B cell (primary cell): ENCODE measurements around the gene SWAP70. TPM values are rescaled to one million over a fixed set of nuclear protein-coding genes. Genes with fewer than 3 reads are reported as not detected.

Experiments
- ATAC-seq: fragments of 200-7000 bp; cut with Tn5 transposase; one replicate; pipeline ENCODE4 v1.10.0; 2021; ENCODE audit warnings: low read depth, mild to moderate bottlenecking, moderate number of reproducible peaks, moderate library complexity
- CTCF ChIA-PET: fragments of 350-600 bp; sonication (Branson Sonifier 250); formaldehyde crosslinking; loops from one replicate; lab custom pipeline; 2021; ENCODE audit warnings: antibody characterized with exemption, inconsistent platforms; lab: Charles Lee
- POLR2A ChIA-PET: fragments of 350-600 bp; sonication (Branson Sonifier 250); formaldehyde crosslinking; loops from one replicate; lab custom pipeline; 2021; ENCODE audit warnings: antibody characterized with exemption; lab: Charles Lee
- DNase-seq: peaks from one replicate; pipeline ENCODE4 v3.0.0; 2013
- H2AFZ ChIP-seq: 2 replicates; pipeline ENCODE4 v1.6.1; 2012; ENCODE audit warnings: mild to moderate bottlenecking, low read depth, low read length; ENCODE audit not compliant: insufficient read depth, poor library complexity, severe bottlenecking
- H3K27ac ChIP-seq, 2 donors: 1 replicate in 1 of 2; 2 replicates in 1 of 2; pipeline ENCODE4 v1.5.1; 2012 to 2013; ENCODE audit warnings: low read length in 2 of 2, mild to moderate bottlenecking in 2 of 2, moderate library complexity in 1 of 2
- H3K27me3 ChIP-seq, 4 experiments: fragments of 200-600 bp in 1 of 4; sonication (generic) in 1 of 4; replicated peaks in 1 of 4; 1 replicate in 2 of 4; 2 replicates in 2 of 4; pipeline versions ENCODE4 v1.6.1 to v1.7.0; 2013 to 2016; ENCODE audit warnings: low read length in 3 of 4, mild to moderate bottlenecking in 2 of 4, mixed read lengths in 1 of 4, moderate library complexity in 1 of 4; ENCODE audit not compliant: insufficient read depth in 4 of 4, control insufficient read depth in 3 of 4; ENCODE audit errors: control extremely low read depth in 1 of 4
- H3K36me3 ChIP-seq, 2 experiments: replicated peaks in 1 of 2; 1 replicate in 1 of 2; 2 replicates in 1 of 2; pipeline versions ENCODE4 v1.6.1 to v1.7.1; 2013; ENCODE audit warnings: low read length in 1 of 2; ENCODE audit not compliant: insufficient read depth in 2 of 2, control insufficient read depth in 1 of 2; ENCODE audit errors: control extremely low read depth in 1 of 2, extremely low read depth in 1 of 2
- H3K4me1 ChIP-seq, 2 donors: fragments of 200-600 bp in 1 of 2; sonication (generic) in 1 of 2; 1 replicate in 1 of 2; 2 replicates in 1 of 2; pipeline versions ENCODE4 v1.5.1 to v1.6.1; 2013 to 2017; ENCODE audit warnings: low read length in 2 of 2; ENCODE audit not compliant: control insufficient read depth in 2 of 2, insufficient read depth in 2 of 2
- H3K4me2 ChIP-seq: replicated peaks from 2 replicates; pipeline ENCODE3; 2012; ENCODE audit warnings: mild to moderate bottlenecking, low read depth, low read length; ENCODE audit not compliant: poor library complexity, severe bottlenecking
- H3K4me3 ChIP-seq, 5 experiments: fragments of 200-600 bp in 1 of 5; sonication (generic) in 1 of 5; 1 replicate in 3 of 5; 2 replicates in 2 of 5; pipeline versions ENCODE4 v1.5.1 to v1.7.0; 2011 to 2016; ENCODE audit warnings: low read length in 4 of 5, mild to moderate bottlenecking in 4 of 5, low read depth in 2 of 5, control low read depth in 1 of 5, moderate library complexity in 1 of 5; ENCODE audit not compliant: insufficient read depth in 1 of 5; ENCODE audit errors: control extremely low read depth in 1 of 5, extremely low read depth in 1 of 5
- H3K79me2 ChIP-seq: fragments of 200-600 bp; sonication (generic); one replicate; pipeline ENCODE4 v1.6.0; 2016; ENCODE audit warnings: low read length; ENCODE audit not compliant: control insufficient read depth, insufficient read depth
- H3K9ac ChIP-seq: fragments of 200-600 bp; sonication (generic); 2 replicates; pipeline ENCODE4 v1.6.1; 2017; ENCODE audit warnings: mild to moderate bottlenecking, low read length, moderate library complexity
- H3K9me3 ChIP-seq, 3 donors: one replicate each; pipeline versions ENCODE4 v1.6.1 to v1.7.1; 2013; ENCODE audit warnings: low read length in 2 of 3; ENCODE audit not compliant: control insufficient read depth in 2 of 3, insufficient read depth in 1 of 3; ENCODE audit errors: control extremely low read depth in 1 of 3
- H4K20me1 ChIP-seq: 2 replicates; pipeline ENCODE4 v1.6.0; 2012; ENCODE audit warnings: mild to moderate bottlenecking, low read length; ENCODE audit not compliant: insufficient read depth, control insufficient read depth, poor library complexity, severe bottlenecking
- H3K27ac Mint-ChIP-seq: one replicate; pipeline ENCODE4 v1.8.0; 2021; ENCODE audit warnings: mixed read lengths
- H3K27me3 Mint-ChIP-seq: one replicate; pipeline ENCODE4 v1.8.0; 2021; ENCODE audit warnings: mixed read lengths
- H3K4me1 Mint-ChIP-seq: one replicate; pipeline ENCODE4 v1.8.0; 2021; ENCODE audit warnings: mixed read lengths
- H3K4me3 Mint-ChIP-seq: one replicate; pipeline ENCODE4 v1.8.0; 2021; ENCODE audit warnings: mixed read lengths
- H3K9me3 Mint-ChIP-seq: one replicate; pipeline ENCODE4 v1.8.0; 2022; ENCODE audit warnings: mixed read lengths; ENCODE audit not compliant: insufficient read depth
- EZH2 ChIP-seq: IDR thresholded peaks from 2 replicates; pipeline ENCODE4 v1.6.1; 2012; ENCODE audit warnings: borderline replicate concordance, low read depth, mild to moderate bottlenecking, moderate library complexity, low read length; ENCODE audit not compliant: insufficient read depth, poor library complexity, severe bottlenecking
- WGBS: methylation state at CpG from one replicate; pipeline ENCODE4 v1.1.5; 2013; ENCODE audit warnings: missing lambda C conversion rate; ENCODE audit not compliant: insufficient coverage; 5-methylcytosine and 5-hydroxymethylcytosine counted together
- intact Hi-C: fragments of 100-400 bp; cut with micrococcal nuclease; formaldehyde crosslinking; loops from one replicate; pipeline ENCODE4 v1.10.0; 2022
- polyA plus RNA-seq: library from polyadenylated mRNA; depleted of rRNA; stranded (reverse); fragments of >200 nt; gene quantifications from 2 replicates; pipeline ENCODE4 v1.2.3, GENCODE V29; 2012
- total RNA-seq, 2 donors: library from RNA; stranded (reverse); fragments of 120-200 nt in 1 of 2; gene quantifications; 1 replicate in 1 of 2; 2 replicates in 1 of 2; pipeline versions ENCODE4 v1.2.3 to v1.2.4, GENCODE V29; 2013 to 2022
- TF ChIP-seq, protein P1 (sequence below): fragments of 200-600 bp; IDR thresholded peaks from one replicate; pipeline ENCODE4 v1.8.0; 2022; ENCODE audit warnings: antibody characterized with exemption, mild to moderate bottlenecking

Gene SWAP70
- total and polyA plus RNA-seq, 2 donors (not counting 1 experiment from before 2014, with no cell fraction given), result 69.8 to 200 TPM

GRCh38 chr11:9739123-9739900 lies 75.4 kb downstream of the SWAP70 start:
- DNase-seq, result peak; percentile 77
- peaks cover 21 to 84% of the 10 kb centered on the region in 2 experiments for H3K36me3 ChIP-seq
- intact Hi-C loops, result loop anchor here (1.0 to 5.0 kb wide), 6 partner anchors 8 to 162 kb away; partner anchors contain the start of gene SWAP70
- H3K27me3 Mint-ChIP-seq, result no peaks in the 10 kb centered on the region
- no peaks in the 10 kb centered on the region for H4K20me1 ChIP-seq
- ChIA-PET POLR2A (interaction anchor here (0.6 to 1.1 kb wide), 4 partner anchors 50 to 1118 kb away, joined by 3 to 8 read pairs (median 4); partner anchors contain the start of genes ZBED5 and ZNF143), CTCF (interaction anchor here (0.8 to 5.5 kb wide), 11 partner anchors 9 to 569 kb away, joined by 3 to 52 read pairs (median 4); no protein-coding TSS in a partner anchor)
- peak overlapping the region; percentile 84 for H3K4me3 Mint-ChIP-seq
- H2AFZ ChIP-seq, result no peak overlapping the region
- peaks cover 82% of the 10 kb centered on the region for H3K79me2 ChIP-seq
- H3K4me1 ChIP-seq, result peaks cover 53 to 57% of the 10 kb centered on the region in 2 donors
- no peaks in the 10 kb centered on the region for H3K27me3 ChIP-seq
- H3K27ac ChIP-seq, result peak overlapping the region; percentile 70 to 94
- H3K9me3 Mint-ChIP-seq, result no peaks in the 10 kb centered on the region
- H3K4me1 Mint-ChIP-seq, result peaks cover 67% of the 10 kb centered on the region
- peak overlapping the region; percentile 42 for H3K4me2 ChIP-seq
- peaks cover 3 to 5% (median 4%) of the 10 kb centered on the region in 3 donors for H3K9me3 ChIP-seq
- TF ChIP-seq, protein P1, sequence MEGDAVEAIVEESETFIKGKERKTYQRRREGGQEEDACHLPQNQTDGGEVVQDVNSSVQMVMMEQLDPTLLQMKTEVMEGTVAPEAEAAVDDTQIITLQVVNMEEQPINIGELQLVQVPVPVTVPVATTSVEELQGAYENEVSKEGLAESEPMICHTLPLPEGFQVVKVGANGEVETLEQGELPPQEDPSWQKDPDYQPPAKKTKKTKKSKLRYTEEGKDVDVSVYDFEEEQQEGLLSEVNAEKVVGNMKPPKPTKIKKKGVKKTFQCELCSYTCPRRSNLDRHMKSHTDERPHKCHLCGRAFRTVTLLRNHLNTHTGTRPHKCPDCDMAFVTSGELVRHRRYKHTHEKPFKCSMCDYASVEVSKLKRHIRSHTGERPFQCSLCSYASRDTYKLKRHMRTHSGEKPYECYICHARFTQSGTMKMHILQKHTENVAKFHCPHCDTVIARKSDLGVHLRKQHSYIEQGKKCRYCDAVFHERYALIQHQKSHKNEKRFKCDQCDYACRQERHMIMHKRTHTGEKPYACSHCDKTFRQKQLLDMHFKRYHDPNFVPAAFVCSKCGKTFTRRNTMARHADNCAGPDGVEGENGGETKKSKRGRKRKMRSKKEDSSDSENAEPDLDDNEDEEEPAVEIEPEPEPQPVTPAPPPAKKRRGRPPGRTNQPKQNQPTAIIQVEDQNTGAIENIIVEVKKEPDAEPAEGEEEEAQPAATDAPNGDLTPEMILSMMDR, result no peak
- no peak for TF ChIP-seq EZH2
- no peak overlapping the region for H3K4me3 ChIP-seq
- ATAC-seq, result peak; percentile 85
- peak overlapping the region; percentile 98 for H3K27ac Mint-ChIP-seq
- H3K9ac ChIP-seq, result peak overlapping the region; percentile 30
- WGBS, result 67% methylated on average over 1 of the region's 4 CpGs
